DMS79 treated with DMSO at 0.1 percent for 48 hours (cell line): Measurements from ENCODE around the gene CNPY1.
A peak's percentile ranks its signal among the peaks of the same experiment; 100 is the strongest.

Experiments used
- DNase-seq: peaks from one replicate; lab custom pipeline; 2025; lab: John Stamatoyannopoulos, UW

The CNPY1 gene

GRCh38 chr7:155511702-155511996 lies 34.7 kb downstream of the CNPY1 start:
- DNase-seq = no peak

- DNase-seq = no peak
Measured at GRCh38 chr7:155510975-155511701, 35.2 kb downstream of the CNPY1 start.

- DNase-seq = peak; percentile 30
Measured at GRCh38 chr7:155509725-155510551, 36.4 kb downstream of the CNPY1 start.

GRCh38 chr7:155509359-155509724 lies 37.0 kb downstream of the CNPY1 start:
- no peak for DNase-seq

GRCh38 chr7:155508376-155509358 lies 37.7 kb downstream of the CNPY1 start:
- DNase-seq = no peak

- no peak for DNase-seq
Measured at GRCh38 chr7:155507576-155507975, 38.8 kb downstream of the CNPY1 start.

GRCh38 chr7:155506854-155507337 lies 39.5 kb downstream of the CNPY1 start:
- no peak for DNase-seq

GRCh38 chr7:155505422-155505793 lies 41.0 kb downstream of the CNPY1 start:
- DNase-seq = no peak

GRCh38 chr7:155497149-155497901 lies 49.0 kb downstream of the CNPY1 start:
- no peak for DNase-seq

- no peak for DNase-seq
Measured at GRCh38 chr7:155496267-155497005, 49.9 kb downstream of the CNPY1 start.

- DNase-seq = no peak
Measured at GRCh38 chr7:155495440-155496248, 50.7 kb downstream of the CNPY1 start.

GRCh38 chr7:155494551-155494950 lies 51.8 kb downstream of the CNPY1 start:
- DNase-seq = no peak

GRCh38 chr7:155493744-155494538 lies 52.4 kb downstream of the CNPY1 start:
- no peak for DNase-seq

- no peak for DNase-seq
Measured at GRCh38 chr7:155491812-155492211, 54.5 kb downstream of the CNPY1 start.

- DNase-seq = no peak
Measured at GRCh38 chr7:155490697-155491628, 55.4 kb downstream of the CNPY1 start.

- DNase-seq = no peak
Measured at GRCh38 chr7:155489862-155490696, 56.3 kb downstream of the CNPY1 start.
